Neutrophil (primary cell): ENCODE results near the gene SOST.
A peak's percentile ranks its signal among the peaks of the same experiment; 100 is the strongest.

Source experiments
- H3K27ac ChIP-seq: fragments of 200-600 bp; sonication (generic); 2 replicates; pipeline ENCODE4 v1.5.1; 2016; ENCODE audit warnings: mild to moderate bottlenecking, moderate library complexity
- H3K27me3 ChIP-seq: fragments of 200-600 bp; sonication (generic); 2 replicates; pipeline ENCODE4 v1.6.0; 2016; ENCODE audit warnings: mild to moderate bottlenecking
- H3K36me3 ChIP-seq: fragments of 200-600 bp; sonication (generic); 2 replicates; pipeline ENCODE4 v1.5.1; 2017
- H3K4me1 ChIP-seq, 2 experiments: fragments of 200-600 bp in 1 of 2; sonication (generic) in 1 of 2; 1 replicate in 1 of 2; 2 replicates in 1 of 2; pipeline versions ENCODE4 v1.5.1 to v1.6.1; 2013 to 2016; ENCODE audit warnings: low read depth in 1 of 2, low read length in 1 of 2, mild to moderate bottlenecking in 1 of 2, moderate library complexity in 1 of 2; ENCODE audit not compliant: control insufficient read depth in 1 of 2, insufficient read depth in 1 of 2
- H3K4me3 ChIP-seq, 2 experiments: fragments of 200-600 bp in 1 of 2; sonication (generic) in 1 of 2; 1 replicate in 1 of 2; 2 replicates in 1 of 2; pipeline ENCODE4 v1.5.1; 2013 to 2016; ENCODE audit warnings: low read depth in 1 of 2, low read length in 1 of 2, mild to moderate bottlenecking in 1 of 2, moderate library complexity in 1 of 2
- H3K9me3 ChIP-seq: fragments of 200-600 bp; sonication (generic); 2 replicates; pipeline ENCODE4 v1.5.1; 2016
- CTCF ChIP-seq: fragments of 200-600 bp; sonication (generic); IDR thresholded peaks from 2 replicates; pipeline ENCODE4 v1.5.1; 2016; ENCODE audit warnings: antibody characterized with exemption

The SOST gene

GRCh38 chr17:43719578-43719977 lies 39.0 kb downstream of the SOST start:
- no peak overlapping the region for H3K27ac ChIP-seq
- no peaks in the 10 kb centered on the region for H3K36me3 ChIP-seq
- peaks cover 63% of the 10 kb centered on the region for H3K27me3 ChIP-seq
- peaks cover 4 to 8% of the 10 kb centered on the region in 2 experiments for H3K4me1 ChIP-seq
- no peaks in the 10 kb centered on the region for H3K9me3 ChIP-seq
- TF ChIP-seq CTCF, result no peak
- H3K4me3 ChIP-seq, result no peak overlapping the region

GRCh38 chr17:43718544-43718943 lies 40.0 kb downstream of the SOST start:
- TF ChIP-seq CTCF, result no peak
- Histone ChIP-seq H3K27ac (no peak overlapping the region), H3K4me1 (peaks cover 15 to 18% of the 10 kb centered on the region in 2 experiments), H3K36me3 (no peaks in the 10 kb centered on the region), H3K27me3 (peaks cover 74% of the 10 kb centered on the region), H3K4me3 (no peak overlapping the region), H3K9me3 (no peaks in the 10 kb centered on the region)

- peaks cover 80% of the 10 kb centered on the region for H3K27me3 ChIP-seq
- peaks cover 21 to 25% of the 10 kb centered on the region in 2 experiments for H3K4me1 ChIP-seq
- H3K9me3 ChIP-seq, result no peaks in the 10 kb centered on the region
- TF ChIP-seq CTCF, result no peak
- no peak overlapping the region for H3K27ac ChIP-seq
- H3K36me3 ChIP-seq, result no peaks in the 10 kb centered on the region
- H3K4me3 ChIP-seq, result no peak overlapping the region
These were observed 40.7 kb downstream of the SOST start for GRCh38 chr17:43717913-43718312.

GRCh38 chr17:43714465-43715149 lies 44.0 kb downstream of the SOST start:
- Histone ChIP-seq H3K27ac (no peak overlapping the region), H3K27me3 (peaks cover 70% of the 10 kb centered on the region), H3K9me3 (no peaks in the 10 kb centered on the region), H3K4me1 (peaks cover 19 to 23% of the 10 kb centered on the region in 2 experiments), H3K36me3 (no peaks in the 10 kb centered on the region), H3K4me3 (no peak overlapping the region)
- no peak for TF ChIP-seq CTCF

- no peaks in the 10 kb centered on the region for H3K36me3 ChIP-seq
- H3K27ac ChIP-seq, result no peak overlapping the region
- peaks cover 19 to 23% of the 10 kb centered on the region in 2 experiments for H3K4me1 ChIP-seq
- H3K27me3 ChIP-seq, result peaks cover 61% of the 10 kb centered on the region
- H3K9me3 ChIP-seq, result no peaks in the 10 kb centered on the region
- H3K4me3 ChIP-seq, result peak overlapping the region in 1 of 2 experiments; percentile 30
- no peak for TF ChIP-seq CTCF
These were observed 45.0 kb downstream of the SOST start for GRCh38 chr17:43713494-43714162.
